Caco-2 (cell line): ENCODE results near the gene SFTPB. TPM values are rescaled to one million over a fixed set of nuclear protein-coding genes. Genes with fewer than 3 reads are reported as not detected.

Source experiments
- BruUV-seq: library from RNA; stranded (reverse); fragments of 400-500 nt; replicated peaks from 2 replicates; lab custom pipeline; 2021; lab: Mats Ljungman, UMichigan
- CTCF ChIA-PET: fragments of 300-600 bp; sonication (Branson Sonifier 250); formaldehyde crosslinking; loops from one replicate; lab custom pipeline; 2022; ENCODE audit warnings: antibody characterized with exemption; lab: Charles Lee
- POLR2A ChIA-PET: fragments of 300-600 bp; sonication (Branson Sonifier 250); formaldehyde crosslinking; loops from one replicate; lab custom pipeline; 2022; ENCODE audit warnings: antibody characterized with exemption; lab: Charles Lee
- DNase-seq, 2 experiments: peaks; one replicate each; pipeline versions ENCODE4 v3.0.0 to v3.0.0-alpha.2; 2020 to 2022
- H3K27me3 ChIP-seq: replicated peaks from 2 replicates; pipeline ENCODE4 v1.6.0; 2011; ENCODE audit warnings: low read length; ENCODE audit not compliant: control insufficient read depth, insufficient read depth
- H3K36me3 ChIP-seq: 2 replicates; pipeline ENCODE4 v1.5.1; 2011; ENCODE audit warnings: low read length; ENCODE audit not compliant: control insufficient read depth, insufficient read depth
- H3K4me1 ChIP-seq: fragments of 250-450 bp; sonication (Bioruptor Pico); 2 replicates; pipeline ENCODE4 v1.5.1; 2020; ENCODE audit warnings: mild to moderate bottlenecking
- H3K4me3 ChIP-seq: 2 replicates; pipeline ENCODE4 v1.5.1; 2011; ENCODE audit warnings: low read depth, mild to moderate bottlenecking, control low read depth, low read length
- H3K9me3 ChIP-seq: fragments of 250-450 bp; sonication (Bioruptor Pico); 2 replicates; pipeline ENCODE4 v1.5.1; 2020; ENCODE audit warnings: mild to moderate bottlenecking, moderate library complexity
- H3K27ac Mint-ChIP-seq: one replicate; pipeline ENCODE4 v1.8.0; 2022; ENCODE audit warnings: mixed read lengths; ENCODE audit not compliant: unreplicated experiment
- H3K27me3 Mint-ChIP-seq: one replicate; pipeline ENCODE4 v1.8.0; 2022; ENCODE audit warnings: mixed read lengths; ENCODE audit not compliant: insufficient read depth, unreplicated experiment
- H3K36me3 Mint-ChIP-seq: one replicate; pipeline ENCODE4 v1.8.0; 2022; ENCODE audit warnings: mild to moderate bottlenecking, mixed read lengths; ENCODE audit not compliant: insufficient read depth, unreplicated experiment
- H3K4me1 Mint-ChIP-seq: one replicate; pipeline ENCODE4 v1.8.0; 2022; ENCODE audit warnings: low read depth, mixed read lengths; ENCODE audit not compliant: unreplicated experiment
- H3K4me3 Mint-ChIP-seq: one replicate; pipeline ENCODE4 v1.8.0; 2022; ENCODE audit warnings: mild to moderate bottlenecking, moderate library complexity, mixed read lengths; ENCODE audit not compliant: unreplicated experiment
- H3K9me3 Mint-ChIP-seq: one replicate; pipeline ENCODE4 v1.8.0; 2022; ENCODE audit warnings: mixed read lengths; ENCODE audit not compliant: unreplicated experiment
- CTCF ChIP-seq, 2 experiments: fragments of 200-600 bp in 1 of 2; IDR thresholded peaks; 1 replicate in 1 of 2; 2 replicates in 1 of 2; pipeline versions ENCODE4 v1.5.1 to v1.8.0; 2011 to 2022; ENCODE audit warnings: antibody characterized with exemption in 1 of 2, control low read depth in 1 of 2, inconsistent platforms in 1 of 2, low read depth in 1 of 2, low read length in 1 of 2, mild to moderate bottlenecking in 1 of 2, moderate library complexity in 1 of 2; ENCODE audit not compliant: insufficient read depth in 1 of 2, severe bottlenecking in 1 of 2, unreplicated experiment in 1 of 2
- intact Hi-C: fragments of 100-400 bp; cut with micrococcal nuclease; formaldehyde crosslinking; loops from one replicate; pipeline ENCODE4 v1.10.0; 2022; ENCODE audit not compliant: unreplicated experiment
- total RNA-seq: library from RNA; stranded (reverse); gene quantifications from 2 replicates; pipeline ENCODE4 v1.2.3, GENCODE V29; 2022

SFTPB gene
- total RNA-seq, 1 experiment from 2014 or later: not detected

GRCh38 chr2:85713836-85714235, 45.8 kb upstream of the SFTPB start:
- no peak for DNase-seq
- Mint-ChIP-seq H3K9me3 (no peaks in the 10 kb centered on the region), H3K36me3 (no peaks in the 10 kb centered on the region), H3K4me1 (no peaks in the 10 kb centered on the region), H3K27me3 (no peaks in the 10 kb centered on the region), H3K27ac (no peak overlapping the region), H3K4me3 (no peak overlapping the region)
- no peaks in the 10 kb centered on the region for H3K9me3 ChIP-seq
- no peaks in the 10 kb centered on the region; the same call in 1 of the 2 replicates for H3K27me3 ChIP-seq
- POLR2A ChIA-PET: no interaction called here
- H3K4me1 ChIP-seq: no peaks in the 10 kb centered on the region
- CTCF ChIA-PET: no interaction called here
- no peak overlapping the region for H3K4me3 ChIP-seq
- TF ChIP-seq CTCF (IDR thresholded peaks at IDR 0.05; ENCODE audit: insufficient read depth in 1 of 2, low read depth in 1 of 2, low read length in 1 of 2, severe bottlenecking in 1 of 2, unreplicated experiment in 1 of 2): no peak
- no TSS peak for BruUV-seq
- no peaks in the 10 kb centered on the region for H3K36me3 ChIP-seq
- intact Hi-C loops: no loop called here

- H3K4me1 Mint-ChIP-seq: no peaks in the 10 kb centered on the region
- intact Hi-C loops: no loop called here
- no peak for DNase-seq
- no peak for TF ChIP-seq CTCF (IDR thresholded peaks at IDR 0.05; ENCODE audit: insufficient read depth in 1 of 2, low read depth in 1 of 2, low read length in 1 of 2, severe bottlenecking in 1 of 2, unreplicated experiment in 1 of 2)
- H3K27me3 ChIP-seq: no peaks in the 10 kb centered on the region; the same call in 1 of the 2 replicates
- no peak overlapping the region for H3K27ac Mint-ChIP-seq
- POLR2A ChIA-PET: no interaction called here
- no peaks in the 10 kb centered on the region for H3K9me3 Mint-ChIP-seq
- CTCF ChIA-PET: no interaction called here
- no peak overlapping the region for H3K4me3 Mint-ChIP-seq
- H3K4me3 ChIP-seq: no peak overlapping the region
- no peaks in the 10 kb centered on the region for H3K36me3 Mint-ChIP-seq
- no peaks in the 10 kb centered on the region for H3K36me3 ChIP-seq
- H3K9me3 ChIP-seq: no peaks in the 10 kb centered on the region
- no peaks in the 10 kb centered on the region for H3K27me3 Mint-ChIP-seq
- no peaks in the 10 kb centered on the region for H3K4me1 ChIP-seq
- no TSS peak for BruUV-seq
Observed at GRCh38 chr2:85712849-85713612, 45.0 kb upstream of the SFTPB start.

- no peaks in the 10 kb centered on the region for H3K36me3 Mint-ChIP-seq
- no peak overlapping the region for H3K4me3 Mint-ChIP-seq
- H3K36me3 ChIP-seq: no peaks in the 10 kb centered on the region
- BruUV-seq: no TSS peak
- H3K4me1 Mint-ChIP-seq: no peaks in the 10 kb centered on the region
- no peaks in the 10 kb centered on the region for H3K27me3 Mint-ChIP-seq
- no peak overlapping the region for H3K27ac Mint-ChIP-seq
- no peaks in the 10 kb centered on the region for H3K4me1 ChIP-seq
- H3K27me3 ChIP-seq: no peaks in the 10 kb centered on the region; the same call in 1 of the 2 replicates
- no peaks in the 10 kb centered on the region for H3K9me3 ChIP-seq
- ChIA-PET POLR2A (no interaction called here), CTCF (no interaction called here)
- TF ChIP-seq CTCF (IDR thresholded peaks at IDR 0.05; ENCODE audit: insufficient read depth in 1 of 2, low read depth in 1 of 2, low read length in 1 of 2, severe bottlenecking in 1 of 2, unreplicated experiment in 1 of 2): no peak
- intact Hi-C loops: no loop called here
- H3K9me3 Mint-ChIP-seq: no peaks in the 10 kb centered on the region
- DNase-seq: no peak
- H3K4me3 ChIP-seq: no peak overlapping the region
Observed at GRCh38 chr2:85712336-85712735, 44.3 kb upstream of the SFTPB start.
